Right lobe of liver (tissue), 6 donors: ENCODE data around the gene MYO1A. TPM values are rescaled to one million over a fixed set of nuclear protein-coding genes. Genes with fewer than 3 reads are reported as not detected.

Experiments used
- ATAC-seq, 4 donors: fragments of 200-7000 bp; cut with Tn5 transposase; one replicate each; pipeline ENCODE4 v1.9.1; 2020; ENCODE audit warnings: mild to moderate bottlenecking in 4 of 4, moderate library complexity in 4 of 4
- DNase-seq, 3 donors: peaks; one replicate each; pipeline ENCODE4 v3.0.0-alpha.2; 2020
- H3K27ac ChIP-seq, 3 donors: fragments of 200-600 bp; one replicate each; pipeline ENCODE4 v1.8.0; 2022
- H3K27me3 ChIP-seq, 2 donors: fragments of 200-600 bp; one replicate each; pipeline ENCODE4 v1.8.0; 2022
- H3K36me3 ChIP-seq, 4 donors: fragments of 200-600 bp; sonication (generic) in 1 of 4; one replicate each; pipeline versions ENCODE4 v1.5.1 to v1.8.0; 2017 to 2022; ENCODE audit warnings: control low read depth in 1 of 4
- H3K4me1 ChIP-seq, 4 donors: fragments of 200-600 bp; sonication (generic) in 1 of 4; one replicate each; pipeline versions ENCODE4 v1.5.1 to v1.8.0; 2017 to 2022; ENCODE audit warnings: control low read depth in 1 of 4
- H3K4me3 ChIP-seq, 3 donors: fragments of 200-600 bp; one replicate each; pipeline ENCODE4 v1.8.0; 2022
- H3K9me3 ChIP-seq, 4 donors: fragments of 200-600 bp; sonication (generic) in 1 of 4; one replicate each; pipeline versions ENCODE4 v1.5.1 to v1.8.0; 2017 to 2022; ENCODE audit warnings: control low read depth in 1 of 4
- CTCF ChIP-seq, 4 donors: fragments of 200-600 bp in 3 of 4; fragments of 450-650 bp in 1 of 4; IDR thresholded peaks; one replicate each; pipeline versions ENCODE4 v1.5.1 to v1.8.0; 2016 to 2022; ENCODE audit warnings: antibody characterized with exemption in 4 of 4, mild to moderate bottlenecking in 2 of 4
- POLR2A ChIP-seq: fragments of 450-650 bp; IDR thresholded peaks from one replicate; pipeline ENCODE4 v1.6.1; 2017; ENCODE audit warnings: antibody characterized with exemption, mild to moderate bottlenecking
- WGBS: methylation state at CpG from one replicate; pipeline ENCODE4 v1.1.6; 2018; ENCODE audit warnings: low coverage, low lambda C conversion rate; ENCODE audit not compliant: insufficient coverage; ENCODE audit errors: missing lambda C conversion rate; 5-methylcytosine and 5-hydroxymethylcytosine counted together
- intact Hi-C, 2 donors: fragments of 100-400 bp; cut with DNase I; formaldehyde crosslinking; loops; one replicate each; pipeline versions ENCODE4 v1.11.2 to v1.14.1; 2022
- total RNA-seq, 6 experiments: library from RNA; depleted of rRNA in 2 of 6; stranded (reverse); fragments of >200 nt in 2 of 6; fragmentation: NEBNext Ultra II Directional in 3 of 6; extraction: Animal tissue kit (Norgen Biotek cat#: 25700) in 3 of 6; gene quantifications; one replicate each; pipeline versions ENCODE4 v1.1.0 to v1.2.4, GENCODE V29; 2016 to 2023
- donor health status: DM: no; HTN: yes; CAD: no.
- donor health status: DM: no; HTN: no; CAD: no.
- donor health status: DM: no; HTN: no; CAD: no.
- donor health status: DM: no; HTN: yes; CAD: no.
- donor health status: DM: no; HTN: yes; CAD: no.

Gene MYO1A
- total RNA-seq, 6 experiments from 2014 or later, result 0.27 to 1.9 (median 0.68) TPM; not detected in 1

GRCh38 chr12:57051011-57051410 is 1.1 kb upstream of the MYO1A start:
- WGBS, result 90% methylated on average over 1 of the region's 1 CpG
- DNase-seq (no peak), ATAC-seq (no peak)
- no peaks in the 10 kb centered on the region for H3K4me1 ChIP-seq
- no peaks in the 10 kb centered on the region for H3K27me3 ChIP-seq
- H3K4me3 ChIP-seq, result no peak overlapping the region
- no peak overlapping the region for H3K27ac ChIP-seq
- intact Hi-C loops, result no loop called here
- H3K36me3 ChIP-seq, result no peaks in the 10 kb centered on the region
- no peaks in the 10 kb centered on the region for H3K9me3 ChIP-seq
- no peak for TF ChIP-seq POLR2A
- TF ChIP-seq CTCF (IDR thresholded peaks at IDR 0.05), result no peak

DNA sequence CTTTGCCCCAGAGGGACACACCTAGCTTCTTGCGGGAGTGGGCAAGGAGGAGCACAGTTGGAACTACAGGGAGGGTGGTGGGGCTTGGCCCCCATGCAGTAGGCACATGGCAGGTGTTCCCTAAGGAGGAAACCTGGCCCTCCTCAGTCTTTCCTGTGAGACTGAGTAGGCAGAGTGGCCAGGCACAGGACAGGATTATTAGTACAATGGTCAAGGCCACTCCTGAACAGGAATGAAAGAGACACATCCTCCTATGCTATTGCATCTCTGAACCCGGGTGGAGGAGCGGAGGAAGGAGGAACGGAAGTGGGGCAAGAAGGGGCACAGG is 846 bp downstream of the MYO1A start:
- ATAC-seq, result no peak
- H3K4me1 ChIP-seq, result no peaks in the 10 kb centered on the region
- no peak for DNase-seq
- TF ChIP-seq POLR2A, result no peak
- TF ChIP-seq CTCF (IDR thresholded peaks at IDR 0.05), result no peak
- no peaks in the 10 kb centered on the region for H3K36me3 ChIP-seq
- H3K27me3 ChIP-seq, result no peaks in the 10 kb centered on the region
- no peak overlapping the region for H3K27ac ChIP-seq
- no peak overlapping the region for H3K4me3 ChIP-seq
- H3K9me3 ChIP-seq, result no peaks in the 10 kb centered on the region
- intact Hi-C loops, result no loop called here
- 40% methylated on average over 3 of the region's 4 CpGs for WGBS

DNA sequence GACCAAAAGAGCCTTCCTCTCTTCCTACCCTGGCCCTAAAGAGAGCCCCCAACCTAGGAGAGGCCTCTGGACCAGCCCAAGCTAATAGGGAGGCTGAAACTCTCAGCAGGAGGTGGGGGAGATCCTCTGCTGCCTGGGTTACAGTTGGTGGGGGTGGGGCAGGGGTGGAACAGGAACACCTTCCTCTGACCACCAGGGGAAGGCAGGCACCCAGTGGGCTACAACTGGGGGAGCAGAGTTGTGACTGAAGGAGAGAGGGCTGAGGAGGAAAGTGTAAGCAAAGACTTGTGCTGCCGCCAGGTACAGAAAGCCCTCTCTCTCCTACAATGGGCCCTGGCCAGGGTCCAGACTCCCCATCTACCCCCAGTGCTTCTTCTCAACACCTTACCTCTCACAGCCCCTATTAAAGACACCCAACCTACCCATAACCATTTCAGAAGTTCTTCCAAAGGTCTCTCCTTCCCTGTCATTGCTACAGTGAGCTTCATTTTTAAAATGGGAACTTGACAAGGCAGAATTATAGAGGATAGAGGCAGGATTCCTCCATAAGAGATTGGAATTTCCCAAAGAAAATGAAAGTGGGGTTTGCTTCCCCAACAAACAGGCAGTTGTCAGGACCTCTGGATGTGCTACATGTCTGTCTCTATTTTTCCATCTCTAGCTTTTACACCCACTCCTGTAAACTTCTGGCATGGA is 1.4 kb downstream of the MYO1A start:
- TF ChIP-seq CTCF (IDR thresholded peaks at IDR 0.05) (no peak), POLR2A (no peak)
- no peaks in the 10 kb centered on the region for H3K4me1 ChIP-seq
- no peaks in the 10 kb centered on the region for H3K9me3 ChIP-seq
- ATAC-seq (no peak), DNase-seq (no peak)
- no peak overlapping the region for H3K4me3 ChIP-seq
- 100% methylated on average over 1 of the region's 1 CpG for WGBS
- no peaks in the 10 kb centered on the region for H3K36me3 ChIP-seq
- no peak overlapping the region for H3K27ac ChIP-seq
- H3K27me3 ChIP-seq, result no peaks in the 10 kb centered on the region
- intact Hi-C loops, result no loop called here

- H3K4me1 ChIP-seq, result no peaks in the 10 kb centered on the region
- no peak overlapping the region for H3K27ac ChIP-seq
- DNase-seq (no peak), ATAC-seq (no peak)
- WGBS, result no CpG with 5 or more reads among the region's 1 CpG
- no peaks in the 10 kb centered on the region for H3K9me3 ChIP-seq
- TF ChIP-seq POLR2A, result no peak
- no peak for TF ChIP-seq CTCF (IDR thresholded peaks at IDR 0.05)
- intact Hi-C loops, result no loop called here
- H3K27me3 ChIP-seq, result no peaks in the 10 kb centered on the region
- H3K36me3 ChIP-seq, result no peaks in the 10 kb centered on the region
- no peak overlapping the region for H3K4me3 ChIP-seq
Measured at GRCh38 chr12:57047981-57048380, 1.9 kb downstream of the MYO1A start.
